Measurements from ENCODE around the gene CLEC3B. TPM values are rescaled to one million over a fixed set of nuclear protein-coding genes. Genes with fewer than 3 reads are reported as not detected.
A peak's percentile ranks its signal among the peaks of the same experiment; 100 is the strongest.
"Not testable (repeated sequence)": the region's sequence is repeated elsewhere in the genome, so short reads cannot be mapped to it uniquely, and the experiment has no call there.

CLEC3B gene
- polyA plus RNA-seq, 1 experiment, result 22.3 TPM

DNA sequence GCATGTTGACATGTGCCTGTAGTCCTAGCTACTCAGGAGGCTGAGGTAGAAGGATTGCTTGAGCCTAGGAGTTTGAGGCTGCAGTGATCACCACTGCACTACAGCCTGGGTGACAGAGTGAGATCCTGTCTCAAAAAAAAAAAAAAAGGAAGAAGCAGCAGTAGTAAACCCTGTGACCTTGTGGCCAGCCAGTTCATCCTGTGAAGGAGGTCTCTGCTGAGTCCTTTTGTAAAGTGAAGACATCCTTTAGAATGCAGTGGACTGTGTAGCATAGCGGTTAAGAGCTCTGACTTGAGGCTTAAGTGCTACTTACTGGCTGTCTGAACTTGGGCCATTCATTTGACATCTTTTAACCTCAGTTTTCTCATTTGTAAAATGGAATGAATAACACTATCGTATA, 41.8 kb upstream of the CLEC3B start:
- no peak for DNase-seq (ENCODE audit: low read depth)
- ChIA-PET CTCF (interaction anchor here (1.0 to 1.7 kb wide), 2 partner anchors 8 kb away, joined by 3 to 8 read pairs; partner anchors contain the start of genes EXOSC7 and ZDHHC3), POLR2A (no interaction called here)
- Histone ChIP-seq H3K4me3 (ENCODE audit: low read depth, low read length) (no peak overlapping the region), H3K27me3 (ENCODE audit: control insufficient read depth, insufficient read depth, low read length) (no peaks in the 10 kb centered on the region), H3K36me3 (ENCODE audit: control insufficient read depth, insufficient read depth, low read length) (peaks cover 1% of the 10 kb centered on the region; the same call in 1 of the 2 replicates)
- TF ChIP-seq, protein P1, sequence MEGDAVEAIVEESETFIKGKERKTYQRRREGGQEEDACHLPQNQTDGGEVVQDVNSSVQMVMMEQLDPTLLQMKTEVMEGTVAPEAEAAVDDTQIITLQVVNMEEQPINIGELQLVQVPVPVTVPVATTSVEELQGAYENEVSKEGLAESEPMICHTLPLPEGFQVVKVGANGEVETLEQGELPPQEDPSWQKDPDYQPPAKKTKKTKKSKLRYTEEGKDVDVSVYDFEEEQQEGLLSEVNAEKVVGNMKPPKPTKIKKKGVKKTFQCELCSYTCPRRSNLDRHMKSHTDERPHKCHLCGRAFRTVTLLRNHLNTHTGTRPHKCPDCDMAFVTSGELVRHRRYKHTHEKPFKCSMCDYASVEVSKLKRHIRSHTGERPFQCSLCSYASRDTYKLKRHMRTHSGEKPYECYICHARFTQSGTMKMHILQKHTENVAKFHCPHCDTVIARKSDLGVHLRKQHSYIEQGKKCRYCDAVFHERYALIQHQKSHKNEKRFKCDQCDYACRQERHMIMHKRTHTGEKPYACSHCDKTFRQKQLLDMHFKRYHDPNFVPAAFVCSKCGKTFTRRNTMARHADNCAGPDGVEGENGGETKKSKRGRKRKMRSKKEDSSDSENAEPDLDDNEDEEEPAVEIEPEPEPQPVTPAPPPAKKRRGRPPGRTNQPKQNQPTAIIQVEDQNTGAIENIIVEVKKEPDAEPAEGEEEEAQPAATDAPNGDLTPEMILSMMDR (IDR thresholded peaks at IDR 0.05; ENCODE audit: insufficient read depth, low read depth, low read length), result no peak

DNA sequence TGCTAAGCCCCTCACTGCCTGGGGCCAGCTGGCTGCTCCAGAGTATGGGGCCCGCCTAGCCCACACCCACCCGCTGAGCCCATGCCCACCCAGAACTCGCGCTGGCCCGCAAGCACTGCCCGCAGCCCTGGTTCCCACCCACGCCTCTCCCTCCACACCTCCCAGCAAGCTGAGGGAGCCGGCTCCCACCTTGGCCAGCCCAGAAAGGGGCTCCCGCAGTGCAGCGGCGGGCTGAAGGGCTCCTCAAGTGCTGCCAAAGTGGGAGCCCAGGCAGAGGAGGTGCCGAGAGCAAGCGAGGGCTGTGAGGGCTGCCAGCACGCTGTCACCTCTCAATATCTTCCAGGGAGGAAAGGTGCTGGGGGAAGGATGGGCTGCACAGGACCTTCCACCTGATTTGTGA, 39.8 kb upstream of the CLEC3B start:
- H3K4me3 ChIP-seq (ENCODE audit: low read depth, low read length); POLR2A ChIA-PET; DNase-seq (ENCODE audit: low read depth); H3K27me3 ChIP-seq (ENCODE audit: control insufficient read depth, insufficient read depth, low read length); H3K36me3 ChIP-seq (ENCODE audit: control insufficient read depth, insufficient read depth, low read length): not testable (repeated sequence)
- CTCF ChIA-PET, result interaction anchor here (3.2 kb wide), 1 partner anchor 9 kb away, joined by 14 read pairs; the partner anchor contains the start of genes EXOSC7 and ZDHHC3

DNA sequence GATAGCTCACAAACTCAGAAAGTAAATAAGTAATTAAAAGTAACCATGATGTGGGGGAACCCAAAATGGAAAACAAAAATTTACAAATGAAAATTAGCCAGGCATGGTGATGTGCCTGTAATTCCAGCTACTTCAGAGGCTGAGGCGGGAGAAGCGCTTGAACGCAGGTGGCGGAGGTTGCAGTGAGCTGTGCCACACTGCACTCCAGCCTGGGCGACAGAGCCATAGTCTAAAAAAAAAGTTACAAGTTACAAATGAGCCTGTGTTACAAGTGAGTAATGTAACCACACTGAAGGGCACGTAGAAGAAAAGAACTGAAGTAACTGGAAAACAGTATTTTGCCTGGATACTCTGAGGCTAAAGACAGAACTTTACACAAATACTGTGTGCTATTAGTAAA, 38.8 kb upstream of the CLEC3B start:
- CTCF ChIA-PET, result interaction anchor here (0.8 to 3.2 kb wide), 2 partner anchors 10 to 14 kb away, joined by 4 to 14 read pairs; partner anchors contain the start of genes EXOSC7 and ZDHHC3
- Histone ChIP-seq H3K27me3 (ENCODE audit: control insufficient read depth, insufficient read depth, low read length) (no peaks in the 10 kb centered on the region), H3K36me3 (ENCODE audit: control insufficient read depth, insufficient read depth, low read length) (peaks cover 9% of the 10 kb centered on the region), H3K4me3 (ENCODE audit: low read depth, low read length) (no peak overlapping the region)
- TF ChIP-seq, protein P1 (IDR thresholded peaks at IDR 0.05; ENCODE audit: insufficient read depth, low read depth, low read length), result no peak
- POLR2A ChIA-PET, result no interaction called here
- no peak for DNase-seq (ENCODE audit: low read depth)

DNA sequence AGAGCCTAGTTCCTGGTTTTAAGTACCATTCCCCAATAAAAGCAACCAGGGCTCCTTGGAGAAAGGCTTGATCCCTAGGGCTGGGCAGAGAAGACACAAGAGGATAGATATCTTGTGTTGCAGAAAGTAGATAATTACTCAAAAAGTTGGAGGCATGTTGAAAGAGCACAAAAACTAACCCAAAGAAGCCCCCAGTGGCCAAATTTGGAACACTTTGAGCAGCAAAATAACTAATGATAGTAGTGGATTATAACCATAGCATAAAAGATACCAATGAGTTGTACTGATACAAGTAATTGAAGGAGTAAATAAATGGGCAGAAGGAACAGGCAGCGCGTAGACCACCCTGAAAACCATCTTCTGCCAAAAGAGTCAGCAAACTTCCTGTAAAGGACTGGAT, 38.0 kb upstream of the CLEC3B start:
- TF ChIP-seq, protein P1 (IDR thresholded peaks at IDR 0.05; ENCODE audit: insufficient read depth, low read depth, low read length), result peak; percentile 52
- POLR2A ChIA-PET, result interaction anchor here (0.5 kb wide), 1 partner anchor 499 kb away, joined by 3 read pairs; no protein-coding TSS in a partner anchor
- H3K27me3 ChIP-seq (ENCODE audit: control insufficient read depth, insufficient read depth, low read length), result no peaks in the 10 kb centered on the region
- no peak for DNase-seq (ENCODE audit: low read depth)
- no peak overlapping the region for H3K4me3 ChIP-seq (ENCODE audit: low read depth, low read length)
- CTCF ChIA-PET, result interaction anchor here (0.6 to 3.2 kb wide), 4 partner anchors 11 to 225 kb away, joined by 3 to 14 read pairs (median 4); partner anchors contain the start of genes EXOSC7 and ZDHHC3
- H3K36me3 ChIP-seq (ENCODE audit: control insufficient read depth, insufficient read depth, low read length), result peaks cover 9% of the 10 kb centered on the region

DNA sequence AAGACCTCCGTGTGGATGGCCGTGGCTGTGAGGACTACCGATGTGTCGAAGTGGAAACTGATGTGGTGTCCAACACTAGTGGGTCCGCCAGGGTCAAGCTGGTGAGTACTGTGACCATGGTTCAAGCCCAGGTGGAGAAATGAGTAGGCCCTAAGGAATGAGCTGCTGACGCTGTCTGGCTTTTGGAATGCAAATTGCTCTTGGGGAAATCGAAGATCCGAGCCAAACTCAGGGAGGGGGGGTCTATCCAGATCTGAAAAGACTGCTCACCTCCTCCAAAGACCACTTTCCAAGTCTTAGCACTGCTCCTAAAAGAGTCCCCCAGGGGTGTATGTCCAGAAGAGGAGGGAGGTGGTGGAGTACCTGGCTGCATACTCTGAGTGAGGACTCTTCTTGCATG, 37.0 kb upstream of the CLEC3B start:
- ChIA-PET CTCF (interaction anchor here (1.3 to 3.2 kb wide), 2 partner anchors 12 kb away, joined by 5 to 14 read pairs; partner anchors contain the start of genes EXOSC7 and ZDHHC3), POLR2A (no interaction called here)
- Histone ChIP-seq H3K27me3 (ENCODE audit: control insufficient read depth, insufficient read depth, low read length) (no peaks in the 10 kb centered on the region), H3K4me3 (ENCODE audit: low read depth, low read length) (no peak overlapping the region), H3K36me3 (ENCODE audit: control insufficient read depth, insufficient read depth, low read length) (peaks cover 9% of the 10 kb centered on the region)
- TF ChIP-seq, protein P1 (IDR thresholded peaks at IDR 0.05; ENCODE audit: insufficient read depth, low read depth, low read length), result no peak
- no peak for DNase-seq (ENCODE audit: low read depth)

Measured in BJ (cell line).